Endothelial cell of umbilical vein (primary cell): ENCODE results near the gene MEOX2. TPM values are rescaled to one million over a fixed set of nuclear protein-coding genes. Genes with fewer than 3 reads are reported as not detected.

ENCODE experiments used
- BruUV-seq: library from RNA; stranded (reverse); fragments of 400-500 nt; replicated peaks from 2 replicates; lab custom pipeline; 2021; lab: Mats Ljungman, UMichigan
- CTCF ChIA-PET: fragments of 300-600, 350-600 bp; sonication (Branson Sonifier 250); formaldehyde crosslinking; loops from one replicate; lab custom pipeline; 2021; ENCODE audit warnings: antibody characterized with exemption, inconsistent platforms; lab: Charles Lee
- POLR2A ChIA-PET: fragments of 300-600, 350-600 bp; sonication (Branson Sonifier 250); formaldehyde crosslinking; loops from one replicate; lab custom pipeline; 2021; ENCODE audit warnings: antibody characterized with exemption, inconsistent platforms; lab: Charles Lee
- DNase-seq: peaks from one replicate; pipeline ENCODE4 v3.0.0-alpha.2; 2011; ENCODE audit warnings: low read depth, low spot score
- FAIRE-seq: peaks from 2 replicates; lab custom pipeline; 2011; peaks lifted over from hg19 to GRCh38; lab: Jason Lieb, UNC
- H2AFZ ChIP-seq: 2 replicates; pipeline ENCODE4 v1.6.0; 2012; ENCODE audit warnings: low read depth, low read length, control low read depth, inconsistent platforms
- H3K27ac ChIP-seq: 2 replicates; pipeline ENCODE4 v1.5.1; 2011; ENCODE audit warnings: low read depth, mild to moderate bottlenecking, control low read depth, low read length, moderate library complexity; ENCODE audit not compliant: insufficient read depth
- H3K27me3 ChIP-seq, 2 experiments: 2 replicates each; pipeline versions ENCODE4 v1.6.0 to v1.6.1; 2011; ENCODE audit warnings: low read length in 2 of 2, mixed read lengths in 1 of 2; ENCODE audit not compliant: control insufficient read depth in 2 of 2, insufficient read depth in 2 of 2
- H3K36me3 ChIP-seq, 2 experiments: 2 replicates in 1 of 2; 3 replicates in 1 of 2; pipeline ENCODE4 v1.5.1; 2011; ENCODE audit warnings: low read length in 2 of 2, mild to moderate bottlenecking in 1 of 2, moderate library complexity in 1 of 2; ENCODE audit not compliant: control insufficient read depth in 2 of 2, insufficient read depth in 2 of 2; ENCODE audit errors: extremely low read depth in 1 of 2
- H3K4me1 ChIP-seq: 3 replicates; pipeline ENCODE4 v1.5.1; 2011; ENCODE audit warnings: mild to moderate bottlenecking, low read length; ENCODE audit not compliant: control insufficient read depth, insufficient read depth; ENCODE audit errors: extremely low read depth
- H3K4me2 ChIP-seq: 2 replicates; pipeline ENCODE4 v1.6.1; 2011; ENCODE audit warnings: low read length, control low read depth, mixed read lengths; ENCODE audit not compliant: insufficient read depth
- H3K4me3 ChIP-seq, 3 experiments: fragments of 200-600 bp in 1 of 3; sonication (generic), shearing (Covaris generic) in 1 of 3; replicated peaks in 1 of 3; 2 replicates each; pipeline ENCODE4 v1.5.1; 2011 to 2016; ENCODE audit warnings: control low read depth in 3 of 3, low read length in 3 of 3, mild to moderate bottlenecking in 2 of 3, inconsistent platforms in 1 of 3, low read depth in 1 of 3, moderate library complexity in 1 of 3; ENCODE audit not compliant: insufficient read depth in 1 of 3
- H3K79me2 ChIP-seq: 2 replicates; pipeline ENCODE4 v1.6.0; 2012; ENCODE audit warnings: low read length, inconsistent platforms; ENCODE audit not compliant: control insufficient read depth, insufficient read depth
- H3K9ac ChIP-seq: replicated peaks from 2 replicates; pipeline ENCODE3; 2011; ENCODE audit warnings: low read length, control low read depth; ENCODE audit not compliant: insufficient read depth; ENCODE audit errors: extremely low read depth
- H3K9me1 ChIP-seq: replicated peaks from 3 replicates; pipeline ENCODE4 v1.6.0; 2011; ENCODE audit warnings: mild to moderate bottlenecking, low read length; ENCODE audit not compliant: control insufficient read depth, insufficient read depth; ENCODE audit errors: extremely low read depth
- H3K9me3 ChIP-seq: replicated peaks from 2 replicates; pipeline ENCODE4 v1.5.1; 2012; ENCODE audit warnings: low read length, inconsistent platforms; ENCODE audit not compliant: control insufficient read depth, insufficient read depth
- H4K20me1 ChIP-seq: replicated peaks from 2 replicates; pipeline ENCODE3; 2011; ENCODE audit warnings: mild to moderate bottlenecking, low read length; ENCODE audit not compliant: control insufficient read depth, insufficient read depth; ENCODE audit errors: extremely low read depth
- CTCF ChIP-seq, 2 donors: IDR thresholded peaks; 1 replicate in 1 of 2; 2 replicates in 1 of 2; pipeline ENCODE4 v1.5.1; 2011; ENCODE audit warnings: low read length in 2 of 2, mild to moderate bottlenecking in 2 of 2, moderate library complexity in 2 of 2, control low read depth in 1 of 2, inconsistent platforms in 1 of 2, low read depth in 1 of 2; ENCODE audit not compliant: insufficient read depth in 1 of 2; ENCODE audit errors: extremely low read depth in 1 of 2
- FOS ChIP-seq: IDR thresholded peaks from 2 replicates; pipeline ENCODE4 v1.6.1; 2011; ENCODE audit warnings: mild to moderate bottlenecking, low read length, moderate library complexity, borderline replicate concordance; ENCODE audit not compliant: insufficient read depth
- GATA2 ChIP-seq: IDR thresholded peaks from 2 replicates; pipeline ENCODE4 v1.7.0; 2011; ENCODE audit warnings: low read depth, mild to moderate bottlenecking, moderate library complexity, mixed read lengths, low read length; ENCODE audit not compliant: insufficient read length, insufficient read depth
- POLR2A ChIP-seq: IDR thresholded peaks from 2 replicates; pipeline ENCODE4 v1.6.1; 2012; ENCODE audit warnings: low read depth, mild to moderate bottlenecking, control low read depth, low read length
- POLR2AphosphoS5 ChIP-seq: IDR thresholded peaks from 2 replicates; pipeline ENCODE4 v1.6.1; 2012; ENCODE audit warnings: low read depth, mild to moderate bottlenecking, control low read depth, low read length, moderate library complexity; ENCODE audit not compliant: insufficient read depth
- dilution Hi-C: fragments of 300-500 bp; cut with MboI; formaldehyde crosslinking; loops from one replicate; pipeline ENCODE4 v1.15.0; 2019; ENCODE audit warnings: low sequenced_read_pairs; ENCODE audit not compliant: extremely low pct_ligation_motif_present
- intact Hi-C: fragments of 100-400 bp; cut with micrococcal nuclease; formaldehyde crosslinking; loops from one replicate; pipeline ENCODE4 v1.10.0; 2022
- polyA plus RNA-seq, 4 experiments: library from polyadenylated mRNA; depleted of rRNA in 3 of 4; stranded (reverse) in 3 of 4; unstranded in 1 of 4; fragments of >200 nt; gene quantifications; 2 replicates each; pipeline versions ENCODE4 v1.2.1 to v1.2.3, GENCODE V29; 2011 to 2012; ENCODE audit warnings: missing spikeins in 1 of 4
- total RNA-seq: library from RNA; stranded (reverse); gene quantifications from 2 replicates; pipeline ENCODE4 v1.2.3, GENCODE V29; 2021
- TF ChIP-seq, protein P1 (sequence below): IDR thresholded peaks from 2 replicates; pipeline ENCODE4 v1.6.1; 2011; ENCODE audit not compliant: insufficient read depth, insufficient read length

MEOX2 gene
- total and polyA plus RNA-seq, 2 donors (not counting 3 experiments of a cell fraction or from before 2014, with no cell fraction given) = 11.6 to 45.1 TPM

DNA sequence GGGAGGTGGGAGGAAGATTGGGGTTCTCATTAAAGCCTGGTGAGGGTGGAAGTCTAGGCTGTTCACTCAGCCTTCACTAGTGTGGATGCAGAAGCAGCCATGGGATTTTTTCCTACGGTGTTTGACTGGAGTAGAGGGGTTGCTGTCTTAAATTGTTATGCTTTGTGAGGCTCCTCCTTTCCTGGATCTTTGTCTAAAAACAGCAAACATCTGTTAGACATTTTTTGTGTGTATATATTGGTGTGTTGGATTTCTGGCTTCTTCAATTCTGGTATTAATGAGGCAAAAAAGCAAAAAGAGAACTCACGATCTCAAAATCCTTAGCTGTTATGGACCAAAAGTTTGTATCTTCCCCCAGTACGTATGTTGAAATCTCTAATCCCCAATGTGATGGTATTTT lies 28.2 kb downstream of the MEOX2 start:
- POLR2A ChIA-PET = no interaction called here
- dilution Hi-C loops = no loop called here
- BruUV-seq = no TSS peak

More for the DNA sequence above, 28.2 kb downstream of the MEOX2 start:
- intact Hi-C loops = no loop called here
- DNase-seq (no peak), FAIRE-seq (no peak)
- Histone ChIP-seq H3K79me2 (peaks cover 2% of the 10 kb centered on the region), H4K20me1 (no peaks in the 10 kb centered on the region), H3K9me1 (no peaks in the 10 kb centered on the region), H2AFZ (no peak overlapping the region), H3K27me3 (no peaks in the 10 kb centered on the region), H3K9me3 (no peaks in the 10 kb centered on the region), H3K9ac (no peak overlapping the region), H3K4me1 (peaks cover 2% of the 10 kb centered on the region), H3K4me2 (no peak overlapping the region), H3K4me3 (no peak overlapping the region), H3K36me3 (no peaks in the 10 kb centered on the region), H3K27ac (no peak overlapping the region)
- TF ChIP-seq, protein P1, sequence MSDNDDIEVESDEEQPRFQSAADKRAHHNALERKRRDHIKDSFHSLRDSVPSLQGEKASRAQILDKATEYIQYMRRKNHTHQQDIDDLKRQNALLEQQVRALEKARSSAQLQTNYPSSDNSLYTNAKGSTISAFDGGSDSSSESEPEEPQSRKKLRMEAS = no peak
- TF ChIP-seq POLR2AphosphoS5 = no peak
- no peak for TF ChIP-seq FOS
- TF ChIP-seq CTCF (IDR thresholded peaks at IDR 0.05; ENCODE audit: extremely low read depth in 1 of 2, insufficient read depth in 1 of 2, low read depth in 1 of 2, low read length in 2 of 2) = no peak
- no peak for TF ChIP-seq POLR2A
- no peak for TF ChIP-seq GATA2
- CTCF ChIA-PET = interaction anchor here (1.6 kb wide), 1 partner anchor 63 kb away, joined by 4 read pairs; no protein-coding TSS in a partner anchor
